Activated gamma-delta T cell (primary cell): ENCODE data around the gene SPATA24.
"Not testable (repeated sequence)": the region's sequence is repeated elsewhere in the genome, so short reads cannot be mapped to it uniquely, and the experiment has no call there.

Experiments
- DNase-seq: peaks from one replicate; lab custom pipeline; 2025; lab: John Stamatoyannopoulos, UW
- total RNA-seq, 2 donors: gene quantifications; one replicate each; lab custom pipeline; 2026; lab: John Stamatoyannopoulos, UW

SPATA24 gene
- total RNA-seq: 2.4 to 2.6 reads per million in 2 donors

GRCh38 chr5:139403787-139404483 is at the start of gene SPATA24:
SPATA24 (minus strand) TSS chr5:139404089; CDS start chr5:139404060, 29 bp downstream.
- peak; percentile 93 for DNase-seq

- DNase-seq: no peak
Measured at GRCh38 chr5:139451878-139452660, 48.2 kb upstream of the SPATA24 start.

GRCh38 chr5:139451176-139451575 is 47.3 kb upstream of the SPATA24 start:
- no peak for DNase-seq

GRCh38 chr5:139446956-139447779 is 43.3 kb upstream of the SPATA24 start:
- no peak for DNase-seq

- DNase-seq: no peak
Measured at GRCh38 chr5:139445325-139446170, 41.7 kb upstream of the SPATA24 start.

- no peak for DNase-seq
Measured at GRCh38 chr5:139443831-139444453, 40.1 kb upstream of the SPATA24 start.

GRCh38 chr5:139440416-139440815 is 36.5 kb upstream of the SPATA24 start:
- not testable (repeated sequence) for DNase-seq

- DNase-seq: peak; percentile 72
Measured at GRCh38 chr5:139439013-139439903, 35.4 kb upstream of the SPATA24 start, which contains the start of gene DNAJC18. DNAJC18 (minus strand) TSS chr5:139439525; CDS start chr5:139439445, 80 bp downstream.

- DNase-seq: no peak
Measured at GRCh38 chr5:139438707-139439012, 34.8 kb upstream of the SPATA24 start.

GRCh38 chr5:139435676-139436075 is 31.8 kb upstream of the SPATA24 start:
- DNase-seq: no peak

GRCh38 chr5:139431706-139432105 is 27.8 kb upstream of the SPATA24 start:
- no peak for DNase-seq

- DNase-seq: no peak
Measured at GRCh38 chr5:139430015-139430414, 26.1 kb upstream of the SPATA24 start.

- no peak for DNase-seq
Measured at GRCh38 chr5:139426203-139426885, 22.5 kb upstream of the SPATA24 start.

GRCh38 chr5:139425497-139425896 is 21.6 kb upstream of the SPATA24 start:
- DNase-seq: no peak

GRCh38 chr5:139422307-139422893 is 18.5 kb upstream of the SPATA24 start:
- no peak for DNase-seq

GRCh38 chr5:139419226-139420192 is 15.6 kb upstream of the SPATA24 start:
- no peak for DNase-seq

- no peak for DNase-seq
Measured at GRCh38 chr5:139418793-139419192, 14.9 kb upstream of the SPATA24 start.

GRCh38 chr5:139417214-139417613 is 13.3 kb upstream of the SPATA24 start:
- DNase-seq: no peak
